Mesenchymal stem cell (in vitro differentiated cells and primary cell): ENCODE data around the gene SEPHS2.
"Not testable (repeated sequence)": the region's sequence is repeated elsewhere in the genome, so short reads cannot be mapped to it uniquely, and the experiment has no call there.

Experiments used
- DNase-seq: peaks from one replicate; pipeline ENCODE4 v3.0.0-alpha.2; 2013
- H2AFZ ChIP-seq: one replicate; pipeline ENCODE4 v1.6.1; 2013; ENCODE audit warnings: low read depth, mild to moderate bottlenecking, control low read depth, inconsistent platforms, low read length, moderate library complexity
- H2AK5ac ChIP-seq: 2 replicates; pipeline ENCODE4 v1.6.1; 2013; ENCODE audit warnings: low read length, moderate library complexity, mild to moderate bottlenecking, inconsistent platforms; ENCODE audit not compliant: severe bottlenecking
- H2BK120ac ChIP-seq: one replicate; pipeline ENCODE4 v1.6.1; 2013; ENCODE audit warnings: low read depth, mild to moderate bottlenecking, inconsistent platforms, low read length, moderate library complexity
- H2BK12ac ChIP-seq, 2 experiments: one replicate each; pipeline ENCODE4 v1.6.1; 2013; ENCODE audit warnings: inconsistent platforms in 2 of 2, low read length in 2 of 2, mild to moderate bottlenecking in 2 of 2, moderate library complexity in 2 of 2, control low read depth in 1 of 2
- H2BK15ac ChIP-seq: one replicate; pipeline ENCODE4 v1.6.1; 2013; ENCODE audit warnings: mild to moderate bottlenecking, low read depth, inconsistent platforms; ENCODE audit not compliant: poor library complexity, severe bottlenecking
- H2BK5ac ChIP-seq: 2 replicates; pipeline ENCODE4 v1.6.1; 2013; ENCODE audit warnings: low read depth, mild to moderate bottlenecking, low read length, control low read depth, inconsistent platforms; ENCODE audit not compliant: poor library complexity, severe bottlenecking
- H3K14ac ChIP-seq, 2 experiments: one replicate each; pipeline ENCODE4 v1.6.1; 2013; ENCODE audit warnings: inconsistent platforms in 2 of 2, low read length in 2 of 2, control low read depth in 1 of 2, mild to moderate bottlenecking in 1 of 2, moderate library complexity in 1 of 2
- H3K18ac ChIP-seq, 2 experiments: one replicate each; pipeline ENCODE4 v1.6.1; 2013; ENCODE audit warnings: inconsistent platforms in 2 of 2, low read length in 2 of 2, control low read depth in 1 of 2, low read depth in 1 of 2, mild to moderate bottlenecking in 1 of 2
- H3K23ac ChIP-seq, 2 experiments: one replicate each; pipeline ENCODE4 v1.6.1; 2013; ENCODE audit warnings: inconsistent platforms in 2 of 2, low read length in 2 of 2, mild to moderate bottlenecking in 2 of 2, moderate library complexity in 2 of 2, control low read depth in 1 of 2
- H3K27ac ChIP-seq: 2 replicates; pipeline ENCODE4 v1.5.1; 2013; ENCODE audit warnings: mild to moderate bottlenecking, moderate library complexity, low read length, control low read depth, inconsistent platforms; ENCODE audit not compliant: poor library complexity, severe bottlenecking
- H3K27me3 ChIP-seq, 2 experiments: 2 replicates each; pipeline versions ENCODE4 v1.6.1 to v1.7.0; 2013; ENCODE audit warnings: low read length in 2 of 2, mild to moderate bottlenecking in 2 of 2, moderate library complexity in 2 of 2, control low read depth in 1 of 2, inconsistent platforms in 1 of 2; ENCODE audit not compliant: control insufficient read depth in 1 of 2, insufficient read depth in 1 of 2
- H3K36me3 ChIP-seq, 2 experiments: 2 replicates each; pipeline versions ENCODE4 v1.6.1 to v1.7.0; 2013; ENCODE audit warnings: low read length in 2 of 2, control low read depth in 1 of 2, inconsistent platforms in 1 of 2, low read depth in 1 of 2, mild to moderate bottlenecking in 1 of 2; ENCODE audit not compliant: insufficient read depth in 2 of 2, control insufficient read depth in 1 of 2
- H3K4ac ChIP-seq, 2 experiments: one replicate each; pipeline ENCODE4 v1.6.1; 2013; ENCODE audit warnings: inconsistent platforms in 2 of 2, low read length in 2 of 2, mild to moderate bottlenecking in 2 of 2, moderate library complexity in 2 of 2, control low read depth in 1 of 2, low read depth in 1 of 2
- H3K4me1 ChIP-seq: 2 replicates; pipeline ENCODE4 v1.6.1; 2013; ENCODE audit warnings: low read depth, low read length, control low read depth; ENCODE audit not compliant: control insufficient read depth, insufficient read depth
- H3K4me2 ChIP-seq: 2 replicates; pipeline ENCODE4 v1.6.1; 2013; ENCODE audit warnings: low read length, mild to moderate bottlenecking, inconsistent platforms; ENCODE audit not compliant: poor library complexity, severe bottlenecking
- H3K4me3 ChIP-seq, 2 experiments: 2 replicates each; pipeline versions ENCODE4 v1.5.1 to v1.7.0; 2013; ENCODE audit warnings: low read length in 2 of 2, mild to moderate bottlenecking in 2 of 2, control low read depth in 1 of 2, low read depth in 1 of 2; ENCODE audit not compliant: insufficient read depth in 1 of 2
- H3K79me1 ChIP-seq: replicated peaks from 2 replicates; pipeline ENCODE4 v1.6.1; 2013; ENCODE audit warnings: mild to moderate bottlenecking, control low read depth, low read length, inconsistent platforms; ENCODE audit not compliant: poor library complexity, severe bottlenecking
- H3K9ac ChIP-seq: 2 replicates; pipeline ENCODE4 v1.7.0; 2013; ENCODE audit warnings: mild to moderate bottlenecking, low read length, moderate library complexity
- H3K9me3 ChIP-seq: 2 replicates; pipeline ENCODE4 v1.7.0; 2013; ENCODE audit warnings: mild to moderate bottlenecking, low read length; ENCODE audit not compliant: control insufficient read depth
- H4K8ac ChIP-seq: one replicate; pipeline ENCODE4 v1.6.1; 2013; ENCODE audit warnings: inconsistent platforms, mild to moderate bottlenecking, low read length, moderate library complexity
- H4K91ac ChIP-seq: one replicate; pipeline ENCODE4 v1.6.1; 2013; ENCODE audit warnings: mild to moderate bottlenecking, low read length, inconsistent platforms
- WGBS: methylation state at CpG from one replicate; pipeline ENCODE4 v1.1.7; 2013; ENCODE audit warnings: mixed read lengths; 5-methylcytosine and 5-hydroxymethylcytosine counted together

SEPHS2 gene

GRCh38 chr16:30478766-30479478 is 33.2 kb upstream of the SEPHS2 start:
- Histone ChIP-seq H2BK120ac (no peak overlapping the region), H3K79me1 (no peaks in the 10 kb centered on the region), H2BK5ac (no peak overlapping the region), H3K23ac (no peak overlapping the region), H2BK15ac (no peak overlapping the region), H3K14ac (no peak overlapping the region), H3K9ac (no peak overlapping the region), H2AFZ (no peak overlapping the region), H3K27ac (no peak overlapping the region), H3K4me1 (no peaks in the 10 kb centered on the region), H4K91ac (no peak overlapping the region), H2BK12ac (no peak overlapping the region), H3K4me3 (no peak overlapping the region), H3K4ac (no peak overlapping the region), H3K27me3 (peaks cover 11 to 57% of the 10 kb centered on the region in 2 experiments), H3K36me3 (no peaks in the 10 kb centered on the region), H3K18ac (no peak overlapping the region), H2AK5ac (no peak overlapping the region), H4K8ac (no peak overlapping the region), H3K9me3 (no peaks in the 10 kb centered on the region), H3K4me2 (no peak overlapping the region)
- 90% methylated on average over 12 of the region's 12 CpGs for whole genome bisulfite sequencing
- DNase-seq = no peak

GRCh38 chr16:30477773-30478172 is 32.1 kb upstream of the SEPHS2 start:
- H3K36me3 ChIP-seq, H3K4me3 ChIP-seq, H3K4me2 ChIP-seq, H2BK12ac ChIP-seq, H2AK5ac ChIP-seq, H3K23ac ChIP-seq, H3K9me3 ChIP-seq, H2BK5ac ChIP-seq, H3K18ac ChIP-seq, DNase-seq, H3K4me1 ChIP-seq, H3K79me1 ChIP-seq, H3K27ac ChIP-seq, H3K9ac ChIP-seq, H2AFZ ChIP-seq, H4K91ac ChIP-seq, H4K8ac ChIP-seq, H2BK15ac ChIP-seq, H2BK120ac ChIP-seq, H3K14ac ChIP-seq, H3K4ac ChIP-seq: not testable (repeated sequence)
- peaks cover 11 to 61% of the 10 kb centered on the region in 2 experiments for H3K27me3 ChIP-seq
- WGBS = 97% methylated on average over 3 of the region's 3 CpGs

- Histone ChIP-seq H3K4me3 (no peak overlapping the region), H2BK15ac (no peak overlapping the region), H3K4me1 (no peaks in the 10 kb centered on the region), H3K23ac (no peak overlapping the region), H3K4ac (no peak overlapping the region), H4K8ac (no peak overlapping the region), H2AK5ac (no peak overlapping the region), H4K91ac (no peak overlapping the region), H3K14ac (no peak overlapping the region), H2BK120ac (no peak overlapping the region), H2AFZ (no peak overlapping the region), H3K36me3 (no peaks in the 10 kb centered on the region), H3K4me2 (no peak overlapping the region), H3K9me3 (no peaks in the 10 kb centered on the region), H3K27ac (no peak overlapping the region), H3K18ac (no peak overlapping the region), H3K79me1 (no peaks in the 10 kb centered on the region), H2BK5ac (no peak overlapping the region), H3K27me3 (peaks cover 11 to 69% of the 10 kb centered on the region in 2 experiments), H2BK12ac (no peak overlapping the region), H3K9ac (no peak overlapping the region)
- WGBS = 78% methylated on average over 3 of the region's 3 CpGs
- DNase-seq = no peak
These were observed 31.3 kb upstream of the SEPHS2 start for GRCh38 chr16:30476991-30477390.

GRCh38 chr16:30474684-30475083 is 29.0 kb upstream of the SEPHS2 start:
- 84% methylated on average over 5 of the region's 7 CpGs for WGBS
- no peak overlapping the region for H4K8ac ChIP-seq
- H3K79me1 ChIP-seq = no peaks in the 10 kb centered on the region
- H3K4me1 ChIP-seq = no peaks in the 10 kb centered on the region
- no peak overlapping the region for H2AK5ac ChIP-seq
- DNase-seq = no peak
- H3K18ac ChIP-seq = no peak overlapping the region
- H2AFZ ChIP-seq = no peak overlapping the region
- H4K91ac ChIP-seq = no peak overlapping the region
- no peak overlapping the region for H2BK5ac ChIP-seq
- H2BK120ac ChIP-seq = no peak overlapping the region
- H3K9ac ChIP-seq = no peak overlapping the region
- no peak overlapping the region for H3K14ac ChIP-seq
- H3K4ac ChIP-seq = no peak overlapping the region
- no peaks in the 10 kb centered on the region for H3K9me3 ChIP-seq
- H3K4me2 ChIP-seq = no peak overlapping the region
- H3K36me3 ChIP-seq = no peaks in the 10 kb centered on the region
- H2BK15ac ChIP-seq = no peak overlapping the region
- no peak overlapping the region for H3K23ac ChIP-seq
- H3K27ac ChIP-seq = no peak overlapping the region
- peaks cover 6 to 57% of the 10 kb centered on the region in 2 experiments for H3K27me3 ChIP-seq
- no peak overlapping the region for H3K4me3 ChIP-seq
- H2BK12ac ChIP-seq = no peak overlapping the region
